IPS-20b (cell line): ENCODE data around the gene CEL.

Source experiments
- H3K27ac ChIP-seq: one replicate; pipeline ENCODE4 v1.5.1; 2013; ENCODE audit warnings: low read length
- H3K27me3 ChIP-seq: 2 replicates; pipeline ENCODE4 v1.6.1; 2013; ENCODE audit warnings: mild to moderate bottlenecking, low read length, inconsistent platforms; ENCODE audit not compliant: insufficient read depth
- H3K36me3 ChIP-seq: 2 replicates; pipeline ENCODE4 v1.6.1; 2013; ENCODE audit warnings: low read depth, mild to moderate bottlenecking, inconsistent platforms, low read length, moderate library complexity; ENCODE audit not compliant: insufficient read depth
- H3K4me1 ChIP-seq: 2 replicates; pipeline ENCODE4 v1.6.1; 2013; ENCODE audit warnings: mild to moderate bottlenecking, control low read depth, inconsistent platforms, low read length, moderate library complexity; ENCODE audit not compliant: insufficient read depth
- H3K4me3 ChIP-seq: 2 replicates; pipeline ENCODE4 v1.5.1; 2013; ENCODE audit warnings: mild to moderate bottlenecking, low read length, inconsistent platforms
- H3K9ac ChIP-seq: 2 replicates; pipeline ENCODE4 v1.6.1; 2013; ENCODE audit warnings: low read depth, mild to moderate bottlenecking, inconsistent platforms, low read length, moderate library complexity
- H3K9me3 ChIP-seq: 2 replicates; pipeline ENCODE4 v1.6.1; 2013; ENCODE audit warnings: mild to moderate bottlenecking, low read depth, low read length, inconsistent platforms; ENCODE audit not compliant: insufficient read depth

The CEL gene

GRCh38 chr9:133103183-133103986 lies 41.6 kb downstream of the CEL start:
- H3K4me3 ChIP-seq: no peak overlapping the region
- no peaks in the 10 kb centered on the region for H3K9me3 ChIP-seq
- H3K27me3 ChIP-seq: no peaks in the 10 kb centered on the region
- no peak overlapping the region for H3K27ac ChIP-seq
- H3K4me1 ChIP-seq: no peaks in the 10 kb centered on the region
- peaks cover 60% of the 10 kb centered on the region for H3K36me3 ChIP-seq
- no peak overlapping the region for H3K9ac ChIP-seq

- H3K36me3 ChIP-seq: peaks cover 55% of the 10 kb centered on the region
These were observed 42.3 kb downstream of the CEL start for GRCh38 chr9:133103987-133104505.

DNA sequence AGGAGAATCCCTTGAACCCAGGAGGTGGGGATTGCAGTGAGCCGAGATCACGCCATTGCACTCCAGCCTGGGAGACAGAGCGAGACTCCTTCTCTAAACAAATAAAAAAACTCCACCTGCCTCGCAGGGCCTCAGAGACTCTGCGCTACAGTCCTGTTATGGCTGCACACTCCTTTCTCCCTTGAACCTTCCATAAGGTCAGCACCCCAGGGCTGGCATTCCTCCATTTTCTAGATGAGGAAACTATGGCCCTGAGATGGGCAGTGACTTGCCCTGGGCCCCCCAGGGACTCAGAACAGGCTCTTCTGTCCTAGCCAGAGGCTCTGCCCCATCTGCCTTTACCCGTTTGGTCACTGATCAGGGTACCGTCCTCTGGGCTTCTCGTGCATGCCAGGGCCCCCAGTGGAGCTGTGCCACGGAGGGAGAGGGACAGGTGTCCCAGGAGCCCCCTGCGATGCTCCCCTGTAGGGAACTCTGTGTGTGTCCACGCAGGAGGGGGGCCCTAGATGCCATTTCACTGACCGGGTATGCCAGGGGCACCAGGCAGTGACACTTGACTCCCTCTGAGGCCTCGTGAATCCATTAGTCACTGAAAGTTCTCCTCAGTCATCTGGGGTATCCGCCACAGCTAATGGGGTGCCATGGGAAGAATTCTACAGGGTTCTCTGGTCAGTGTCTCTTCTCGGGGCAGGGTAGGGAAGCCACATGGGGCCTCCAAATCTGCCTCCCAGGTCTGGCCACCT lies 43.1 kb downstream of the CEL start:
- Histone ChIP-seq H3K27ac (no peak overlapping the region), H3K27me3 (no peaks in the 10 kb centered on the region), H3K36me3 (peaks cover 53% of the 10 kb centered on the region), H3K4me1 (no peaks in the 10 kb centered on the region), H3K4me3 (no peak overlapping the region), H3K9ac (no peak overlapping the region), H3K9me3 (no peaks in the 10 kb centered on the region)

More at GRCh38 chr9:133103987-133104505, 42.3 kb downstream of the CEL start:
- Histone ChIP-seq H3K4me1 (no peaks in the 10 kb centered on the region), H3K27ac (no peak overlapping the region), H3K27me3 (no peaks in the 10 kb centered on the region), H3K4me3 (no peak overlapping the region), H3K9me3 (no peaks in the 10 kb centered on the region), H3K9ac (no peak overlapping the region)

DNA sequence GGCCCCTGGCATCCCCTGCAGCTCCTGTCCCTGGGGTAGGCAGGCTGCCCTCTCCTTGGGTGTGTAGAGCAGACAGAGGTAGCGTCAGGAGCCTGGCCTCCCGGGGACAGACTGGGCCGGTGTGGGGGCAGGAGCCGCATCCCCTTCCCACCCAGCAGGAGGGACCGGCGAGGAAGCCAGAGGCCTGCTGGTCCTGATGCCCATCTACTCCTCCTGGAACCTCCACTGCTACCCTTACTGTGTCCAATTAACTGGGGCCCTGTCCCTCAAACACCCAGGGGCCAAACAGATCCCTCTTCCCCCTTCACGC lies 43.6 kb downstream of the CEL start:
- no peak overlapping the region for H3K27ac ChIP-seq
- no peak overlapping the region for H3K9ac ChIP-seq
- no peaks in the 10 kb centered on the region for H3K4me1 ChIP-seq
- no peak overlapping the region for H3K4me3 ChIP-seq
- no peaks in the 10 kb centered on the region for H3K27me3 ChIP-seq
- H3K36me3 ChIP-seq: peaks cover 48% of the 10 kb centered on the region
- H3K9me3 ChIP-seq: no peaks in the 10 kb centered on the region

- H3K4me1 ChIP-seq: no peaks in the 10 kb centered on the region
- H3K9me3 ChIP-seq: no peaks in the 10 kb centered on the region
- no peak overlapping the region for H3K9ac ChIP-seq
- no peaks in the 10 kb centered on the region; the same call in 1 of the 2 replicates for H3K27me3 ChIP-seq
- no peak overlapping the region for H3K4me3 ChIP-seq
- peaks cover 36% of the 10 kb centered on the region for H3K36me3 ChIP-seq
- H3K27ac ChIP-seq: no peak overlapping the region
These were observed 44.9 kb downstream of the CEL start for GRCh38 chr9:133106511-133107244.

DNA sequence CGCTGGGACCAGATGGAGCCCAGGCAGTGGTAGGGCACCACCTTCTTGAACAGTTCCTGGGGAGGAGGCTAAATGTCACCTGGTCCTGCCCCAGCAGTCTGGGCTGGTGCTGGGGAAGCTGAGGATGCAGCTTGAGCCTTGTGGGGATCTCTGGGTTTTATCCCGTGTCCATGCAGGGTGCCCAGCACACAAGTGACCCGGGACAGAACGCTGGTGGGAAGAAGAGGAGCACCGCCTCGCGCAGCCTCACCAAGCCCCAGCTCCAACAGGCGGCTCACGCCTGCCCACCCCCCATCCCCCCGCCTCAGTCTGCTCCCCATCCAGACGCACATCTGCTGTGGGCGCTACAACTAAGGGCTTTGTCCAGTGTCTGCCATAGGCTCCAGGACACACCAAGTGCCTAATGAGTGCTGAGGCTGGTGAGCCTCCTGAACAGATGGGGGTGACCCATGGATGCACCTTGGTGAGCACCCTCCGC lies 45.5 kb downstream of the CEL start:
- no peak overlapping the region for H3K27ac ChIP-seq
- H3K9me3 ChIP-seq: no peaks in the 10 kb centered on the region
- no peaks in the 10 kb centered on the region; the same call in 1 of the 2 replicates for H3K27me3 ChIP-seq
- peaks cover 30% of the 10 kb centered on the region for H3K36me3 ChIP-seq
- no peaks in the 10 kb centered on the region for H3K4me1 ChIP-seq
- H3K9ac ChIP-seq: no peak overlapping the region
- no peak overlapping the region for H3K4me3 ChIP-seq

DNA sequence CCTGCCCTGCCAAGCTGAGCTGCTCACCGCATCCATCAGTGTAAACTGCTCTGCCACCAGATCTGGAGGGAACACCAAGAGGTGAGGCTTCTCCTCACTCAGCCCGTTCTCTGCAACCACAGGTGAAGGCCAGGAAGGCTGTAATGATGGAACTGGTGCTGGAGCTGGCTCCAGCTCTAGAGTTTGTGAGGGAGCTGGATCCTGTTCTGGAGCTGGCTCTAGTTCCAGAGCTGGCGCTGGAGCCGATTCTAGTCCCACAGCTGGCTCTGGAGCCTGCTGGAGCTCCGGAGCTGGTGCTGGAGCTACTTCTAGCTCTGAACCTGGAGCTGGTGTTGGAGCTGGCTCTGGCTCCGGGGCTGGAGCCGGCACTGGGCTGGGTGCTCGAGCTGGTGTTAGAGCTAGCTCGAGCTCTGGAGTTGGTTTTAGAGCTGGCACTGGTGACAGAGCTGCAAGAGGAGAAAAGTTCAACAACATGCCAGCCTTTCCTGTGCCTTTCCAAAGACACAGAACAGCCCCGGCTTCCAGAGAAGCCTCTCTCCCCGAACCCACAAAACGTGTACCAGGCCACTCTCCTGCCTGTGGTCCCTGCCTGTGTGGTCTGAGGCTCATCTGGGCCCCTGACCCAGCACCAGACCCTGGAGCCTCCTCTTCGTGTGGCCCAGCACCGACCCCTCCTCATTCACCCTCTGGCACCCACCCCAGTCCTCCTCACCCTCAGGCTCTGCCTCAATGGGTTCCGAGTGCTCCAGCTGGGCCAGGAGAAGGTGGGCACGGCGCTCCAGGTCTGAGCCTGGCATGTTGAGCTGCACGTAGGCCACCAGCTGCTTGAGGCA lies 46.4 kb downstream of the CEL start:
- Histone ChIP-seq H3K36me3 (peaks cover 24% of the 10 kb centered on the region), H3K9ac (no peak overlapping the region)

GRCh38 chr9:133108794-133109641 lies 47.2 kb downstream of the CEL start:
- H3K4me1 ChIP-seq: no peaks in the 10 kb centered on the region
- no peaks in the 10 kb centered on the region for H3K9me3 ChIP-seq
- H3K9ac ChIP-seq: no peak overlapping the region
- no peaks in the 10 kb centered on the region; the same call in 1 of the 2 replicates for H3K27me3 ChIP-seq
- H3K36me3 ChIP-seq: peaks cover 24% of the 10 kb centered on the region
- H3K4me3 ChIP-seq: no peak overlapping the region
- H3K27ac ChIP-seq: no peak overlapping the region

More for the DNA sequence above, 46.4 kb downstream of the CEL start:
- Histone ChIP-seq H3K4me3 (no peak overlapping the region), H3K9me3 (no peaks in the 10 kb centered on the region), H3K4me1 (no peaks in the 10 kb centered on the region), H3K27me3 (no peaks in the 10 kb centered on the region; the same call in 1 of the 2 replicates), H3K27ac (no peak overlapping the region)

GRCh38 chr9:133109931-133110650 lies 48.3 kb downstream of the CEL start:
- Histone ChIP-seq H3K4me1 (no peaks in the 10 kb centered on the region), H3K27me3 (no peaks in the 10 kb centered on the region; the same call in 1 of the 2 replicates), H3K36me3 (peaks cover 24% of the 10 kb centered on the region), H3K9me3 (no peaks in the 10 kb centered on the region), H3K4me3 (no peak overlapping the region), H3K9ac (no peak overlapping the region), H3K27ac (no peak overlapping the region)
